ENCODE data around the gene BTAF1. TPM values are rescaled to one million over a fixed set of nuclear protein-coding genes. Genes with fewer than 3 reads are reported as not detected.

BTAF1 gene
- total RNA-seq, 4 donors from 2014 or later = 25.1 to 81.7 (median 36.2) TPM

- no peak overlapping the region for H3K27ac ChIP-seq
- WGBS, 2 donors (ENCODE audit: low coverage in 1 of 2) = 77 to 84% methylated on average over 4 to 5 of the region's 5 CpGs
- TF ChIP-seq CTCF (IDR thresholded peaks at IDR 0.05) = no peak
- no peak for TF ChIP-seq POLR2A (IDR thresholded peaks at IDR 0.05)
- TF ChIP-seq POLR2AphosphoS5 (IDR thresholded peaks at IDR 0.05) = no peak
- TF ChIP-seq EP300 (IDR thresholded peaks at IDR 0.05) = no peak
Observed at GRCh38 chr10:91976317-91977051, 52.9 kb downstream of the BTAF1 start.

GRCh38 chr10:91977491-91977890, 53.9 kb downstream of the BTAF1 start:
- Histone ChIP-seq H3K36me3 (peaks cover 0 to 31% of the 10 kb centered on the region in 2 donors), H3K4me1 (no peaks in the 10 kb centered on the region), H3K4me3 (no peak overlapping the region), H3K27ac (no peak overlapping the region), H3K27me3 (no peaks in the 10 kb centered on the region), H3K9me3 (no peaks in the 10 kb centered on the region)
- 60 to 79% methylated on average over 2 of the region's 2 CpGs for WGBS, 2 donors (ENCODE audit: low coverage in 1 of 2)
- TF ChIP-seq CTCF (IDR thresholded peaks at IDR 0.05) (no peak), POLR2A (IDR thresholded peaks at IDR 0.05) (no peak), POLR2AphosphoS5 (IDR thresholded peaks at IDR 0.05) (no peak), EP300 (IDR thresholded peaks at IDR 0.05) (no peak)
- no peak for ATAC-seq

More at GRCh38 chr10:91976317-91977051, 52.9 kb downstream of the BTAF1 start:
- no peaks in the 10 kb centered on the region for H3K4me1 ChIP-seq
- ATAC-seq = no peak
- no peaks in the 10 kb centered on the region for H3K9me3 ChIP-seq
- H3K4me3 ChIP-seq = no peak overlapping the region
- peaks cover 0 to 29% of the 10 kb centered on the region in 2 donors for H3K36me3 ChIP-seq
- no peaks in the 10 kb centered on the region for H3K27me3 ChIP-seq

GRCh38 chr10:91978585-91978984, 55.0 kb downstream of the BTAF1 start:
- no peak for ATAC-seq
- 100% methylated on average over 1 of the region's 1 CpG for WGBS, 2 donors (ENCODE audit: low coverage in 1 of 2)

GRCh38 chr10:91980319-91980718, 56.7 kb downstream of the BTAF1 start:
- Histone ChIP-seq H3K27ac (no peak overlapping the region), H3K27me3 (no peaks in the 10 kb centered on the region), H3K9me3 (no peaks in the 10 kb centered on the region), H3K4me3 (no peak overlapping the region), H3K4me1 (no peaks in the 10 kb centered on the region), H3K36me3 (peaks cover 0 to 51% of the 10 kb centered on the region in 2 donors)
- 31% methylated on average over 1 of the region's 1 CpG; no CpG with 5 or more reads in 1 of the 2 donors for WGBS, 2 donors (ENCODE audit: low coverage in 1 of 2)
- ATAC-seq = no peak
- no peak for TF ChIP-seq EP300 (IDR thresholded peaks at IDR 0.05)
- no peak for TF ChIP-seq POLR2AphosphoS5 (IDR thresholded peaks at IDR 0.05)

More at GRCh38 chr10:91978585-91978984, 55.0 kb downstream of the BTAF1 start:
- TF ChIP-seq POLR2A (IDR thresholded peaks at IDR 0.05) (no peak), POLR2AphosphoS5 (IDR thresholded peaks at IDR 0.05) (no peak), EP300 (IDR thresholded peaks at IDR 0.05) (no peak), CTCF (IDR thresholded peaks at IDR 0.05) (no peak)
- no peaks in the 10 kb centered on the region for H3K27me3 ChIP-seq
- H3K27ac ChIP-seq = no peak overlapping the region
- no peak overlapping the region for H3K4me3 ChIP-seq
- H3K4me1 ChIP-seq = no peaks in the 10 kb centered on the region
- H3K36me3 ChIP-seq = peaks cover 0 to 42% of the 10 kb centered on the region in 2 donors
- no peaks in the 10 kb centered on the region for H3K9me3 ChIP-seq

- Histone ChIP-seq H3K4me3 (no peak overlapping the region), H3K27me3 (no peaks in the 10 kb centered on the region), H3K36me3 (peaks cover 0 to 64% of the 10 kb centered on the region in 2 donors), H3K27ac (no peak overlapping the region), H3K9me3 (no peaks in the 10 kb centered on the region), H3K4me1 (no peaks in the 10 kb centered on the region)
- ATAC-seq = no peak
- no peak for TF ChIP-seq POLR2A (IDR thresholded peaks at IDR 0.05)
- no peak for TF ChIP-seq EP300 (IDR thresholded peaks at IDR 0.05)
- no peak for TF ChIP-seq CTCF (IDR thresholded peaks at IDR 0.05)
- no peak for TF ChIP-seq POLR2AphosphoS5 (IDR thresholded peaks at IDR 0.05)
Observed at GRCh38 chr10:91983416-91983815, 59.8 kb downstream of the BTAF1 start.
